H1 (cell line): ENCODE data around the gene CLEC2D. TPM values are rescaled to one million over a fixed set of nuclear protein-coding genes. Genes with fewer than 3 reads are reported as not detected.

Experiments
- CTCF ChIA-PET: fragments of 300-600 bp; sonication (Branson Sonifier 250); formaldehyde crosslinking; loops from one replicate; lab custom pipeline; 2021; ENCODE audit not compliant: partially characterized antibody; lab: Charles Lee
- POLR2A ChIA-PET: fragments of 300-600 bp; sonication (Branson Sonifier 250); formaldehyde crosslinking; loops from one replicate; lab custom pipeline; 2021; ENCODE audit warnings: inconsistent platforms; ENCODE audit not compliant: partially characterized antibody; lab: Charles Lee
- DNase-seq, 2 experiments: peaks; one replicate each; pipeline versions ENCODE4 v3.0.0 to v3.0.0-alpha.2; 2010 to 2022; ENCODE audit warnings: low spot score in 2 of 2, low read depth in 1 of 2, mixed read lengths in 1 of 2
- FAIRE-seq: peaks from 2 replicates; lab custom pipeline; 2011; peaks lifted over from hg19 to GRCh38; lab: Jason Lieb, UNC
- H2AFZ ChIP-seq: 2 replicates; pipeline ENCODE4 v1.8.1; 2012; ENCODE audit warnings: low read length, inconsistent platforms
- H2AK5ac ChIP-seq: 2 replicates; pipeline ENCODE4 v1.6.1; 2013; ENCODE audit warnings: low read depth, low read length
- H2BK120ac ChIP-seq: replicated peaks from 2 replicates; pipeline ENCODE3; 2013; ENCODE audit warnings: low read depth, low read length, inconsistent platforms
- H2BK12ac ChIP-seq: 2 replicates; pipeline ENCODE4 v1.6.1; 2013; ENCODE audit warnings: low read depth, low read length
- H2BK15ac ChIP-seq: 2 replicates; pipeline ENCODE4 v1.6.1; 2013; ENCODE audit warnings: low read length
- H2BK20ac ChIP-seq: 2 replicates; pipeline ENCODE4 v1.6.1; 2013; ENCODE audit warnings: low read length
- H2BK5ac ChIP-seq: 2 replicates; pipeline ENCODE4 v1.6.1; 2013; ENCODE audit warnings: low read depth, low read length
- H3K14ac ChIP-seq: 2 replicates; pipeline ENCODE4 v1.6.1; 2013; ENCODE audit warnings: inconsistent platforms; ENCODE audit not compliant: insufficient read length
- H3K18ac ChIP-seq: 2 replicates; pipeline ENCODE4 v1.6.1; 2013; ENCODE audit warnings: low read length; ENCODE audit errors: extremely low read depth
- H3K23ac ChIP-seq: 2 replicates; pipeline ENCODE4 v1.6.1; 2013; ENCODE audit warnings: inconsistent platforms; ENCODE audit not compliant: insufficient read length
- H3K23me2 ChIP-seq: 2 replicates; pipeline ENCODE4 v1.6.1; 2013; ENCODE audit warnings: low read depth, low read length
- H3K27ac ChIP-seq: 2 replicates; pipeline ENCODE4 v1.6.1; 2011; ENCODE audit warnings: low read depth, low read length, inconsistent platforms
- H3K27me3 ChIP-seq, 4 experiments: replicated peaks in 1 of 4; 1 replicate in 1 of 4; 2 replicates in 3 of 4; pipeline versions ENCODE4 v1.6.1 to v1.8.1; 2011 to 2013; ENCODE audit warnings: low read length in 3 of 4, mild to moderate bottlenecking in 3 of 4, inconsistent platforms in 2 of 4, mixed read lengths in 2 of 4, moderate library complexity in 1 of 4; ENCODE audit not compliant: control insufficient read depth in 3 of 4, insufficient read depth in 3 of 4; ENCODE audit errors: extremely low read depth in 1 of 4
- H3K36me3 ChIP-seq, 4 experiments: 2 replicates each; pipeline versions ENCODE4 v1.6.1 to v1.8.1; 2011 to 2013; ENCODE audit warnings: mild to moderate bottlenecking in 4 of 4, low read length in 3 of 4, moderate library complexity in 2 of 4, control low read depth in 1 of 4, inconsistent platforms in 1 of 4; ENCODE audit not compliant: insufficient read depth in 4 of 4, control insufficient read depth in 2 of 4
- H3K4ac ChIP-seq: replicated peaks from 2 replicates; pipeline ENCODE3; 2013; ENCODE audit warnings: low read length, low read depth, mixed read lengths, inconsistent platforms; ENCODE audit not compliant: insufficient read length
- H3K4me1 ChIP-seq, 4 experiments: replicated peaks in 1 of 4; 1 replicate in 1 of 4; 2 replicates in 3 of 4; pipeline versions ENCODE4 v1.6.1 to v1.8.1; 2011 to 2013; ENCODE audit warnings: low read length in 3 of 4, inconsistent platforms in 2 of 4, mixed read lengths in 1 of 4; ENCODE audit not compliant: insufficient read depth in 4 of 4, control insufficient read depth in 3 of 4
- H3K4me2 ChIP-seq, 2 experiments: 2 replicates each; pipeline versions ENCODE4 v1.6.1 to v1.8.1; 2011 to 2013; ENCODE audit warnings: low read depth in 2 of 2, low read length in 2 of 2, control low read depth in 1 of 2, inconsistent platforms in 1 of 2, mild to moderate bottlenecking in 1 of 2; ENCODE audit not compliant: insufficient read depth in 1 of 2
- H3K4me3 ChIP-seq, 4 experiments: fragments of 200-600, 300-600 bp in 1 of 4; sonication (generic), shearing (Covaris generic), sonication (Bioruptor Twin) in 1 of 4; 2 replicates each; pipeline versions ENCODE4 v1.5.1 to v1.8.1; 2011 to 2016; ENCODE audit warnings: low read length in 4 of 4, low read depth in 3 of 4, control low read depth in 2 of 4, inconsistent platforms in 2 of 4, mild to moderate bottlenecking in 2 of 4, mixed read lengths in 1 of 4, moderate library complexity in 1 of 4; ENCODE audit not compliant: insufficient read depth in 2 of 4; ENCODE audit errors: extremely low read depth in 1 of 4
- H3K56ac ChIP-seq: replicated peaks from 2 replicates; pipeline ENCODE3; 2013; ENCODE audit warnings: low read depth, mild to moderate bottlenecking, mixed read lengths, low read length, inconsistent platforms; ENCODE audit not compliant: insufficient read length
- H3K79me1 ChIP-seq: 2 replicates; pipeline ENCODE4 v1.6.1; 2013; ENCODE audit warnings: low read depth, low read length, control low read depth
- H3K79me2 ChIP-seq, 2 experiments: 2 replicates each; pipeline versions ENCODE4 v1.6.1 to v1.8.1; 2012 to 2013; ENCODE audit warnings: low read length in 2 of 2, mild to moderate bottlenecking in 2 of 2, inconsistent platforms in 1 of 2; ENCODE audit not compliant: insufficient read depth in 2 of 2, control insufficient read depth in 1 of 2
- H3K9ac ChIP-seq, 4 experiments: replicated peaks in 1 of 4; 1 replicate in 1 of 4; 2 replicates in 3 of 4; pipeline versions ENCODE4 v1.6.1 to v1.8.1; 2011 to 2013; ENCODE audit warnings: low read depth in 3 of 4, low read length in 3 of 4, control low read depth in 2 of 4, mild to moderate bottlenecking in 2 of 4, moderate library complexity in 2 of 4, inconsistent platforms in 1 of 4; ENCODE audit errors: extremely low read depth in 1 of 4
- H3K9me3 ChIP-seq, 2 experiments: 2 replicates each; pipeline versions ENCODE4 v1.6.1 to v1.8.1; 2012 to 2013; ENCODE audit warnings: mild to moderate bottlenecking in 2 of 2, moderate library complexity in 2 of 2, control low read depth in 1 of 2, inconsistent platforms in 1 of 2, low read depth in 1 of 2, low read length in 1 of 2, mixed read lengths in 1 of 2; ENCODE audit not compliant: insufficient read depth in 2 of 2
- H4K20me1 ChIP-seq, 2 experiments: replicated peaks in 1 of 2; 2 replicates each; pipeline versions ENCODE3 to v1.8.1; 2011 to 2013; ENCODE audit warnings: inconsistent platforms in 2 of 2, low read length in 2 of 2, mild to moderate bottlenecking in 1 of 2; ENCODE audit not compliant: insufficient read depth in 2 of 2, control insufficient read depth in 1 of 2
- H4K5ac ChIP-seq: 2 replicates; pipeline ENCODE4 v1.6.1; 2013; ENCODE audit warnings: low read length, low read depth, mixed read lengths, inconsistent platforms; ENCODE audit not compliant: insufficient read length
- H4K8ac ChIP-seq: 2 replicates; pipeline ENCODE4 v1.8.0; 2013; ENCODE audit warnings: mild to moderate bottlenecking, moderate library complexity, low read length, inconsistent platforms; ENCODE audit not compliant: insufficient read depth; ENCODE audit errors: extremely low read depth
- H4K91ac ChIP-seq: replicated peaks from 2 replicates; pipeline ENCODE3; 2013; ENCODE audit warnings: low read length, mixed read lengths, inconsistent platforms; ENCODE audit not compliant: insufficient read length
- CTCF ChIP-seq, 3 experiments: IDR thresholded peaks; 1 replicate in 2 of 3; 2 replicates in 1 of 3; pipeline versions ENCODE4 v1.5.1 to v1.6.1; 2011; ENCODE audit warnings: low read length in 3 of 3, mild to moderate bottlenecking in 3 of 3, inconsistent platforms in 2 of 3, low read depth in 1 of 3, moderate library complexity in 1 of 3; ENCODE audit not compliant: insufficient read depth in 1 of 3; ENCODE audit errors: control extremely low read depth in 1 of 3
- KDM5A ChIP-seq: fragments of 200-600 bp; IDR thresholded peaks from 2 replicates; pipeline ENCODE4 v1.7.1; 2012; ENCODE audit warnings: mild to moderate bottlenecking, low read length, inconsistent platforms, mixed read lengths
- SP1 ChIP-seq: IDR thresholded peaks from 2 replicates; pipeline ENCODE4 v1.6.1; 2011; ENCODE audit warnings: low read depth, low read length
- WGBS, 2 experiments: shearing (Covaris generic) in 1 of 2; methylation state at CpG; one replicate each; pipeline versions ENCODE4 v1.1.6 to v1.1.7; 2013 to 2015; ENCODE audit warnings: low lambda C conversion rate in 2 of 2, mixed read lengths in 2 of 2, inconsistent platforms in 1 of 2, low coverage in 1 of 2, missing lambda C conversion rate in 1 of 2; ENCODE audit not compliant: insufficient replicate concordance in 2 of 2, insufficient coverage in 1 of 2, insufficient read length in 1 of 2; ENCODE audit errors: extremely low coverage in 1 of 2, missing lambda C conversion rate in 1 of 2; 5-methylcytosine and 5-hydroxymethylcytosine counted together
- polyA plus RNA-seq, 7 experiments: library from polyadenylated mRNA; depleted of rRNA in 3 of 7; stranded (reverse) in 5 of 7; unstranded in 2 of 7; fragments of >200 nt in 5 of 7; fragments of 200-250 nt in 2 of 7; gene quantifications; 1 replicate in 5 of 7; 2 replicates in 1 of 7; 4 replicates in 1 of 7; pipeline versions ENCODE4 v1.2.1 to v1.2.3, GENCODE V29; 2011 to 2013; ENCODE audit warnings: missing spikeins in 2 of 7, mixed read lengths in 2 of 7
- total RNA-seq: library from RNA; stranded (reverse); fragmentation: NEBNext Ultra II Directional; extraction: Animal tissue kit (Norgen Biotek cat#: 25700); gene quantifications from 2 replicates; pipeline ENCODE4 v1.2.1, GENCODE V29; 2021

The CLEC2D gene
- total and polyA plus RNA-seq, 2 of the 8 experiments (the other 6 are each of a cell fraction or from before 2014, with no cell fraction given), result 4.2 to 6.2 TPM

DNA sequence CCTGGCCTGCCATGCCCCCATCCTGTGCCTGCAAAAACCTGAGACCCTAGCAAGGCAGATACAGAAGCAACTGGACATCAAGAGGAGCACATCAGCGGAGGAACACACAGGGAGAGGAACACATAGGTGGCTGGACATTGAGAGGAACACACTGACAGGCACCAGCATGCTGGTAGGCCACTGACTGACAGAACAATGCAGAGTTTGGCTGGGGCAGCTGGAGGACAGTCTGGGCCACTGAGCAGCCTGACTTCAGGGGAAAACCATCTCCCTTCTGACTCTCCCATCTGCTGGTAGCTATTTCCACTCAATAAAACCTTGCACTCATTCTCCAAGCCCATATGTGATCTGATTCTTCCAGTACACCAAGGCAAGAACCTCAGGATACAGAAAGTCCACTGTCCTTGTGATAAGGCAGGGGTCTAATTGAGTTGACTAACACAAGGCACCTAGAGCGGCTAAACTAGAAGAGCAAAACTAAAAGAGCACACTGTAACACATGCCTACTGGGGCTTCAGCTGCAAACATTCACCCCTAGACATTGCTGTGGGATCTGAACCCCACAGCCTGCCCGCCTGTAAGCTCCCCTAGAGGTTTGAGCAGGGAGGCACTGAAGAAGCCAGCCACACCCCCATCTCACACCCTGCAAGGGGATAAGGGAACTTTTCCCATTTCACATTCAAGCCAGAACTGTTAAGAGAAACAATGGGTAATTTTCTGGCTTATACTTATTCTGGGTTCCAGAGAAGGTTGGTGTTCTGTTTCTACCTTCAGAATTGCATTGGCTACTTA lies 41.3 kb downstream of the CLEC2D start:
- Histone ChIP-seq H2BK20ac (no peak overlapping the region), H3K4me3 (no peak overlapping the region), H3K18ac (no peak overlapping the region), H2BK12ac (peak overlapping the region; percentile 43; the same call in 1 of the 2 replicates), H4K91ac (no peak overlapping the region), H3K4ac (no peak overlapping the region), H3K14ac (no peak overlapping the region), H3K56ac (no peak overlapping the region), H3K36me3 (no peaks in the 10 kb centered on the region), H4K20me1 (no peaks in the 10 kb centered on the region), H2AK5ac (no peak overlapping the region), H4K8ac (no peak overlapping the region), H3K4me2 (no peak overlapping the region), H3K4me1 (peaks cover 0 to 2% (median 0%) of the 10 kb centered on the region in 4 experiments; a peak in 1 of 7 replicates), H2BK15ac (no peak overlapping the region), H3K27ac (no peak overlapping the region), H3K9ac (no peak overlapping the region), H3K27me3 (no peaks in the 10 kb centered on the region), H2AFZ (no peak overlapping the region), H2BK120ac (no peak overlapping the region), H3K23me2 (no peaks in the 10 kb centered on the region), H3K79me2 (no peaks in the 10 kb centered on the region), H4K5ac (no peak overlapping the region), H3K9me3 (no peaks in the 10 kb centered on the region), H3K79me1 (no peaks in the 10 kb centered on the region), H3K23ac (no peak overlapping the region), H2BK5ac (no peak overlapping the region)
- CTCF ChIA-PET, result interaction anchor here (0.6 to 6.1 kb wide), 4 partner anchors 21 to 555 kb away, joined by 3 to 62 read pairs (median 4); no protein-coding TSS in a partner anchor
- 85% methylated on average over 3 of the region's 3 CpGs; no CpG with 5 or more reads in 1 of the 2 experiments for WGBS, 2 experiments
- FAIRE-seq, result no peak
- TF ChIP-seq SP1 (no peak), KDM5A (no peak), CTCF (IDR thresholded peaks at IDR 0.05; ENCODE audit: control extremely low read depth in 1 of 3, insufficient read depth in 1 of 3, low read depth in 1 of 3, low read length in 3 of 3) (peak in 1 of 3 experiments; percentile 1; a peak in 1 of 4 replicates)
- DNase-seq, result no peak
- POLR2A ChIA-PET, result interaction anchor here (1.4 to 2.5 kb wide), 2 partner anchors 11 to 63 kb away, joined by 6 to 7 read pairs; no protein-coding TSS in a partner anchor
